MM.1S (cell line): ENCODE data around the gene NOL9.

ENCODE experiments used
- DNase-seq: peaks from one replicate; pipeline ENCODE4 v3.0.0-alpha.2; 2015
- H2AFZ ChIP-seq: fragments of 300-600 bp; sonication (generic); 2 replicates; pipeline ENCODE4 v1.6.0; 2016; ENCODE audit warnings: antibody characterized with exemption, low read length
- H3F3A ChIP-seq: fragments of 300-600 bp; sonication (generic); 2 replicates; pipeline ENCODE4 v1.6.1; 2016; ENCODE audit warnings: mild to moderate bottlenecking, antibody characterized with exemption, low read length, moderate library complexity, mixed read lengths; ENCODE audit not compliant: insufficient read depth
- H3K27ac ChIP-seq: fragments of 300-600 bp; sonication (generic); 2 replicates; pipeline ENCODE4 v1.5.1; 2016; ENCODE audit warnings: mild to moderate bottlenecking, low read length
- H3K27me3 ChIP-seq: fragments of 300-600 bp; sonication (generic); replicated peaks from 2 replicates; pipeline ENCODE4 v1.6.0; 2016; ENCODE audit warnings: low read length; ENCODE audit not compliant: insufficient read depth
- H3K36me3 ChIP-seq: fragments of 300-600 bp; sonication (generic); replicated peaks from 2 replicates; pipeline ENCODE4 v1.6.1; 2016; ENCODE audit warnings: mild to moderate bottlenecking, low read length, mixed read lengths; ENCODE audit not compliant: insufficient read depth
- H3K4me1 ChIP-seq: fragments of 300-600 bp; sonication (generic); 2 replicates; pipeline ENCODE4 v1.6.1; 2016; ENCODE audit warnings: low read length, mixed read lengths
- H3K4me2 ChIP-seq: fragments of 300-600 bp; sonication (generic); 2 replicates; pipeline ENCODE4 v1.6.0; 2016; ENCODE audit warnings: low read depth, low read length
- H3K4me3 ChIP-seq: fragments of 300-600 bp; sonication (generic); 2 replicates; pipeline ENCODE4 v1.5.1; 2016; ENCODE audit warnings: low read length, mixed read lengths
- H3K79me2 ChIP-seq: fragments of 300-600 bp; sonication (generic); 2 replicates; pipeline ENCODE4 v1.6.1; 2016; ENCODE audit warnings: mixed run types, low read length, mixed read lengths
- H3K9ac ChIP-seq: fragments of 300-600 bp; sonication (generic); 2 replicates; pipeline ENCODE4 v1.6.1; 2016; ENCODE audit warnings: low read length, mixed read lengths
- H3K9me2 ChIP-seq: fragments of 300-600 bp; sonication (generic); replicated peaks from 2 replicates; pipeline ENCODE4 v1.6.1; 2016; ENCODE audit warnings: mild to moderate bottlenecking, low read length, mixed read lengths; ENCODE audit not compliant: insufficient read depth
- H3K9me3 ChIP-seq: fragments of 300-600 bp; sonication (generic); replicated peaks from 2 replicates; pipeline ENCODE4 v1.6.1; 2016; ENCODE audit warnings: mild to moderate bottlenecking, low read length, mixed read lengths; ENCODE audit not compliant: insufficient read depth
- H4K20me1 ChIP-seq: fragments of 300-600 bp; sonication (generic); 2 replicates; pipeline ENCODE4 v1.6.1; 2016; ENCODE audit warnings: mild to moderate bottlenecking, low read length, moderate library complexity, mixed read lengths; ENCODE audit not compliant: insufficient read depth
- CTCF ChIP-seq: fragments of 300-600 bp; sonication (generic); IDR thresholded peaks from 2 replicates; pipeline ENCODE4 v1.5.1; 2016; ENCODE audit warnings: antibody characterized with exemption, low read length, mixed read lengths
- EZH2 ChIP-seq: fragments of 300-600 bp; sonication (generic); optimal IDR thresholded peaks from 2 replicates; pipeline ENCODE3; 2017; ENCODE audit warnings: low read depth, mild to moderate bottlenecking, antibody characterized with exemption, low read length, mixed read lengths
- EZH2phosphoT487 ChIP-seq: fragments of 300-600 bp; sonication (generic); IDR thresholded peaks from 2 replicates; pipeline ENCODE4 v1.6.1; 2018; ENCODE audit warnings: antibody characterized with exemption, low read length

The NOL9 gene

GRCh38 chr1:6513320-6513801 lies 41.0 kb downstream of the NOL9 start:
- Histone ChIP-seq H3K9me3 (no peaks in the 10 kb centered on the region), H3F3A (no peaks in the 10 kb centered on the region), H2AFZ (no peak overlapping the region), H3K4me1 (peaks cover 4% of the 10 kb centered on the region; the same call in 1 of the 2 replicates), H3K27ac (no peak overlapping the region), H3K79me2 (no peaks in the 10 kb centered on the region), H4K20me1 (no peaks in the 10 kb centered on the region), H3K4me2 (no peak overlapping the region), H3K36me3 (no peaks in the 10 kb centered on the region), H3K27me3 (peaks cover 17% of the 10 kb centered on the region), H3K9me2 (no peaks in the 10 kb centered on the region), H3K9ac (no peak overlapping the region), H3K4me3 (no peak overlapping the region)
- no peak for TF ChIP-seq EZH2
- no peak for TF ChIP-seq EZH2phosphoT487
- TF ChIP-seq CTCF, result 0 out of 2 replicates have a peak, but pooled peaks have one; percentile 19
- peak; percentile 18 for DNase-seq

GRCh38 chr1:6512908-6513280 lies 41.4 kb downstream of the NOL9 start:
- no peaks in the 10 kb centered on the region for H3K79me2 ChIP-seq
- no peaks in the 10 kb centered on the region for H3K9me2 ChIP-seq
- H4K20me1 ChIP-seq, result no peaks in the 10 kb centered on the region
- no peaks in the 10 kb centered on the region for H3K9me3 ChIP-seq
- no peak for TF ChIP-seq EZH2
- TF ChIP-seq CTCF, result no peak
- no peak for TF ChIP-seq EZH2phosphoT487
- H2AFZ ChIP-seq, result no peak overlapping the region
- H3K27me3 ChIP-seq, result peaks cover 21% of the 10 kb centered on the region
- H3K27ac ChIP-seq, result no peak overlapping the region
- H3K9ac ChIP-seq, result no peak overlapping the region
- H3F3A ChIP-seq, result no peaks in the 10 kb centered on the region
- H3K4me1 ChIP-seq, result peaks cover 4% of the 10 kb centered on the region; the same call in 1 of the 2 replicates
- no peaks in the 10 kb centered on the region for H3K36me3 ChIP-seq
- DNase-seq, result no peak
- no peak overlapping the region for H3K4me3 ChIP-seq
- H3K4me2 ChIP-seq, result no peak overlapping the region

- H3K4me3 ChIP-seq, result no peak overlapping the region
- no peak overlapping the region for H3K27ac ChIP-seq
- H3K36me3 ChIP-seq, result no peaks in the 10 kb centered on the region
- H2AFZ ChIP-seq, result no peak overlapping the region
- H3K9me3 ChIP-seq, result no peaks in the 10 kb centered on the region
- peaks cover 27% of the 10 kb centered on the region for H3K27me3 ChIP-seq
- H3K9me2 ChIP-seq, result no peaks in the 10 kb centered on the region
- no peaks in the 10 kb centered on the region for H3F3A ChIP-seq
- no peak for DNase-seq
- TF ChIP-seq EZH2 (no peak), EZH2phosphoT487 (no peak), CTCF (no peak)
- no peaks in the 10 kb centered on the region for H4K20me1 ChIP-seq
- no peak overlapping the region for H3K9ac ChIP-seq
- peaks cover 4% of the 10 kb centered on the region; the same call in 1 of the 2 replicates for H3K4me1 ChIP-seq
- H3K4me2 ChIP-seq, result no peak overlapping the region
- no peaks in the 10 kb centered on the region for H3K79me2 ChIP-seq
Observed at GRCh38 chr1:6512245-6512907, 41.9 kb downstream of the NOL9 start.
